Activated CD8-positive, alpha-beta T cell treated with anti-CD3 and anti-CD28 coated beads for 36 hours (primary cell): ENCODE data around the gene FAM180A. TPM values are rescaled to one million over a fixed set of nuclear protein-coding genes. Genes with fewer than 3 reads are reported as not detected.

Experiments used
- ATAC-seq: fragments of 200-7000 bp; cut with Tn5 transposase; one replicate; pipeline ENCODE4 v1.10.0; 2021; ENCODE audit warnings: mild to moderate bottlenecking, moderate library complexity
- CTCF ChIA-PET: fragments of 350-600 bp; sonication (Branson Sonifier 250); formaldehyde crosslinking; loops from one replicate; lab custom pipeline; 2021; ENCODE audit warnings: antibody characterized with exemption; lab: Charles Lee
- POLR2A ChIA-PET: fragments of 350-600 bp; sonication (Branson Sonifier 250); formaldehyde crosslinking; loops from one replicate; lab custom pipeline; 2021; ENCODE audit warnings: antibody characterized with exemption; lab: Charles Lee
- DNase-seq: peaks from one replicate; pipeline ENCODE4 v3.0.0-alpha.2; 2020
- H3K27ac Mint-ChIP-seq: one replicate; pipeline ENCODE4 v1.8.0; 2021; ENCODE audit warnings: mild to moderate bottlenecking, mixed read lengths
- H3K27me3 Mint-ChIP-seq: one replicate; pipeline ENCODE4 v1.8.0; 2021; ENCODE audit warnings: mixed read lengths
- H3K36me3 Mint-ChIP-seq: one replicate; pipeline ENCODE4 v1.8.0; 2021; ENCODE audit warnings: low read depth, mixed read lengths
- H3K4me1 Mint-ChIP-seq: one replicate; pipeline ENCODE4 v1.8.0; 2021; ENCODE audit warnings: low read depth, mixed read lengths
- H3K4me3 Mint-ChIP-seq: one replicate; pipeline ENCODE4 v1.8.0; 2021; ENCODE audit warnings: mild to moderate bottlenecking, moderate library complexity, mixed read lengths
- H3K9me3 Mint-ChIP-seq: one replicate; pipeline ENCODE4 v1.8.0; 2021; ENCODE audit warnings: mixed read lengths
- intact Hi-C: fragments of 100-400 bp; cut with micrococcal nuclease; formaldehyde crosslinking; loops from one replicate; pipeline ENCODE4 v1.10.0; 2022
- total RNA-seq, 2 experiments: library from RNA; stranded (reverse); gene quantifications; one replicate each; pipeline ENCODE4 v1.2.3, GENCODE V29; 2021
- TF ChIP-seq, protein P1 (sequence below): fragments of 200-600 bp; IDR thresholded peaks from one replicate; pipeline ENCODE4 v1.8.0; 2022; ENCODE audit warnings: antibody characterized with exemption, mild to moderate bottlenecking

Gene FAM180A
- total RNA-seq, 2 experiments from 2014 or later, result not detected

GRCh38 chr7:135761751-135762488, 13.3 kb upstream of the FAM180A start:
- no peaks in the 10 kb centered on the region for H3K4me1 Mint-ChIP-seq
- TF ChIP-seq, protein P1, sequence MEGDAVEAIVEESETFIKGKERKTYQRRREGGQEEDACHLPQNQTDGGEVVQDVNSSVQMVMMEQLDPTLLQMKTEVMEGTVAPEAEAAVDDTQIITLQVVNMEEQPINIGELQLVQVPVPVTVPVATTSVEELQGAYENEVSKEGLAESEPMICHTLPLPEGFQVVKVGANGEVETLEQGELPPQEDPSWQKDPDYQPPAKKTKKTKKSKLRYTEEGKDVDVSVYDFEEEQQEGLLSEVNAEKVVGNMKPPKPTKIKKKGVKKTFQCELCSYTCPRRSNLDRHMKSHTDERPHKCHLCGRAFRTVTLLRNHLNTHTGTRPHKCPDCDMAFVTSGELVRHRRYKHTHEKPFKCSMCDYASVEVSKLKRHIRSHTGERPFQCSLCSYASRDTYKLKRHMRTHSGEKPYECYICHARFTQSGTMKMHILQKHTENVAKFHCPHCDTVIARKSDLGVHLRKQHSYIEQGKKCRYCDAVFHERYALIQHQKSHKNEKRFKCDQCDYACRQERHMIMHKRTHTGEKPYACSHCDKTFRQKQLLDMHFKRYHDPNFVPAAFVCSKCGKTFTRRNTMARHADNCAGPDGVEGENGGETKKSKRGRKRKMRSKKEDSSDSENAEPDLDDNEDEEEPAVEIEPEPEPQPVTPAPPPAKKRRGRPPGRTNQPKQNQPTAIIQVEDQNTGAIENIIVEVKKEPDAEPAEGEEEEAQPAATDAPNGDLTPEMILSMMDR, result no peak
- H3K4me3 Mint-ChIP-seq, result no peak overlapping the region
- intact Hi-C loops, result no loop called here
- ChIA-PET POLR2A (no interaction called here), CTCF (interaction anchor here (0.8 kb wide), 1 partner anchor 10 kb away, joined by 3 read pairs; no protein-coding TSS in a partner anchor)
- H3K27me3 Mint-ChIP-seq, result peaks cover 43% of the 10 kb centered on the region
- H3K36me3 Mint-ChIP-seq, result no peaks in the 10 kb centered on the region
- H3K27ac Mint-ChIP-seq, result no peak overlapping the region
- ATAC-seq (no peak), DNase-seq (peak; percentile 3)
- no peaks in the 10 kb centered on the region for H3K9me3 Mint-ChIP-seq

DNA sequence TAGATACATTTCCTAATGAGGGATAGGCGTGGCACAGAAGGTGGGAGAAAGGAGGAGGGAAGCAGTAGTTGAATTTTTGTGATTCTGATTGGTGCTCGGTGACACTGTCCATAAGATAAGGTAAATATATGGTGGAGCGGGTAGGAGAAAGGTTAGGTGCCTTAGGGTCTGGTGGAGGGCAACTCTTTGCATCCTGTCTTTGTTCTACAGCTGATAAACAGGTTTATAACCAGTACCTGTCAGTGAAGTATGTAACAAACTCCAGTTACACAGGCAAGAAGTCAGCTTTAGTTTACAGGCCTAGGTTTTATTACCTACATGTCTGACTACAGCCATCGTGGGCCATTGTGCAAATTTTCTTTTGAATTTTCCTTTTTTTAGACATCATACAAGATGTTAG, 10.9 kb upstream of the FAM180A start:
- intact Hi-C loops, result no loop called here
- ChIA-PET POLR2A (no interaction called here), CTCF (no interaction called here)
- H3K27ac Mint-ChIP-seq, result no peak overlapping the region
- no peak overlapping the region for H3K4me3 Mint-ChIP-seq
- TF ChIP-seq, protein P1, result no peak
- no peaks in the 10 kb centered on the region for H3K36me3 Mint-ChIP-seq
- peaks cover 35% of the 10 kb centered on the region for H3K27me3 Mint-ChIP-seq
- no peaks in the 10 kb centered on the region for H3K9me3 Mint-ChIP-seq
- DNase-seq (no peak), ATAC-seq (no peak)
- H3K4me1 Mint-ChIP-seq, result no peaks in the 10 kb centered on the region

DNA sequence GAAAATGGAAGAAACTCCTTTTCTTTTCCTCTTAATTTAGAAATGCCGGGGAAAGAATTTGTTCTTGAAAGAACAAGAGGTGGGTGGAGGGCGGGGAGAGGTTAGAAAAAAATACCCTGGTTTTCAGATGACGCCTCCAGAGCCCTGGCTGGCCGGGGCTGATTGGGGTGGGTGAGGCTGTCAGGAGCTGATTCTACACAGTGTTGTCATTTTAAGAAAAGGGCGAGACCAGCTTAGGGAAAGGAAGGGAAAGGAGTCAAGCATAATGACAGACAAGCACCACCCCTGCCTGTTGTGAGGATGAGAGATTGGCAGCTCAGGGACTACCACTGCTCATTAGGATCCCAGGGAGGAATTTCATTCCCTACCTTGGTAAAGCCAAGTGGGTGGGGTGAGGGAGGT, 9.9 kb upstream of the FAM180A start:
- DNase-seq, result no peak
- intact Hi-C loops, result no loop called here
- ChIA-PET POLR2A (interaction anchor here (0.5 kb wide), 1 partner anchor 520 kb away, joined by 3 read pairs; no protein-coding TSS in a partner anchor), CTCF (no interaction called here)
- no peaks in the 10 kb centered on the region for H3K9me3 Mint-ChIP-seq
- H3K27me3 Mint-ChIP-seq, result peaks cover 33% of the 10 kb centered on the region
- H3K36me3 Mint-ChIP-seq, result no peaks in the 10 kb centered on the region
- ATAC-seq, result no peak
- no peak overlapping the region for H3K27ac Mint-ChIP-seq
- H3K4me1 Mint-ChIP-seq, result no peaks in the 10 kb centered on the region
- TF ChIP-seq, protein P1, result no peak
- no peak overlapping the region for H3K4me3 Mint-ChIP-seq

DNA sequence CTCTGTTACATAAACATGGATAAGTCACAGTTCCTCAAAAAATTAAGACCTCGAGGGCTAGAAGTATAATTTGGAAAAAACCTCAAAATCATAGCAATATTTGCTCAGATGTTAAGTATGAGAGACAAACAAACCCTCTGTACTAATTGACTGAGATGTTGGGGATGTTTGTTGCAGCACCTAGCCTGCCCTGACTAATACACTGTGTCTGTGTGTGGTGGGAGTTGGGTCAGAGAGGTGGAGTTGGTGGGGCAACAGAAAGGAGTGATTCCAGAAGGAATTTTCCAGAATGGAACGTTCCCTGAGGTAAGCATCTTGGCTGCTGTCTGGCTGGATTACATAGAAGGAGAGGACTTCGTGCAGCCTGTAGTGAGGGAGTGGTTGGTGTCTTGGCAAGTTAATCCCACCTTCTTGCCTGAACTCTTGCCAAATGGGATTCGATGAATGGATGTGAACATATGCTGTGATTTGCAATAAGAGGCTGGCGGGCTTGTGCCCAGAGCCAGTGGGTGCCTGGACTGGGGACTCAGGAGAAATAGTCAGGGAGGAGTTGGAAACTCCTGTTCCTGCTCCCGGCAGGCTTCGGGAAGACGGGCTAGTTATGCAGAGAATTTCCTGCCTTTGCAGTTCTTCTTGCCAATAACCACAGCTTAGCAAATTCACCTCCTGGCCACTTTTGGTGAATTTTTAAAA, 9.3 kb upstream of the FAM180A start:
- H3K27me3 Mint-ChIP-seq, result peaks cover 34% of the 10 kb centered on the region
- ChIA-PET CTCF (no interaction called here), POLR2A (no interaction called here)
- no peaks in the 10 kb centered on the region for H3K9me3 Mint-ChIP-seq
- intact Hi-C loops, result no loop called here
- TF ChIP-seq, protein P1, result no peak
- DNase-seq (no peak), ATAC-seq (no peak)
- H3K27ac Mint-ChIP-seq, result no peak overlapping the region
- no peaks in the 10 kb centered on the region for H3K4me1 Mint-ChIP-seq
- no peaks in the 10 kb centered on the region for H3K36me3 Mint-ChIP-seq
- H3K4me3 Mint-ChIP-seq, result no peak overlapping the region

DNA sequence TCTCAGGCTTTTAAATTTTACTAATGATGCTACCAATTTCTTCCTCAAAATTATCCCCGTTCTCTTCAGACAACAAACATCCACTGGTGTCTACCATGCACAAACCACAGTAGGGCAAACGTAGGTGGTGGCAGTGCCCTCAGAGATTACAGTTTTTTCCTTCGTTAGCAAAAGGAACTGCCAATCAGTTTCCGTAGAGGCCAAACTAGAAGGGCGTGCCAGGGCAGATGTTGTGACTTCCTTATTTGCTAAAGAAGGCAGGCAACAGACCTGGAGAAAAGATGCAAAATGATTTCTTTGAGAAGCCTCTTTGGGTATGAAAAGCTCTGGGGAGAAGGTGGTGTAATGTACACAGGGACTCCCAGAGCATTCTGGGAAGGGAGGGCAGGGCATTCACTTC, 7.6 kb upstream of the FAM180A start:
- no peak overlapping the region for H3K4me3 Mint-ChIP-seq
- no peak for DNase-seq
- intact Hi-C loops, result no loop called here
- H3K9me3 Mint-ChIP-seq, result no peaks in the 10 kb centered on the region
- TF ChIP-seq, protein P1, result no peak
- H3K36me3 Mint-ChIP-seq, result no peaks in the 10 kb centered on the region
- H3K27me3 Mint-ChIP-seq, result peaks cover 32% of the 10 kb centered on the region
- no peak overlapping the region for H3K27ac Mint-ChIP-seq
- no peak for ATAC-seq
- H3K4me1 Mint-ChIP-seq, result no peaks in the 10 kb centered on the region
- CTCF ChIA-PET, result no interaction called here
- POLR2A ChIA-PET, result no interaction called here
